Thyroid gland (tissue), 4 donors: ENCODE measurements around the gene CERKL. TPM values are rescaled to one million over a fixed set of nuclear protein-coding genes. Genes with fewer than 3 reads are reported as not detected.
A peak's percentile ranks its signal among the peaks of the same experiment; 100 is the strongest.

ENCODE experiments used
- DNase-seq, 2 donors: peaks; one replicate each; pipeline ENCODE4 v3.0.0-alpha.2; 2019
- H3K27ac ChIP-seq, 3 donors: fragments of 200-600 bp; sonication (generic); 1 replicate in 2 of 3; 2 replicates in 1 of 3; pipeline ENCODE4 v1.5.1; 2016 to 2019; ENCODE audit warnings: mild to moderate bottlenecking in 1 of 3, moderate library complexity in 1 of 3
- H3K27me3 ChIP-seq: fragments of 200-600 bp; sonication (generic); one replicate; pipeline ENCODE4 v1.5.1; 2019
- H3K36me3 ChIP-seq, 2 donors: fragments of 200-600 bp; sonication (generic); one replicate each; pipeline ENCODE4 v1.5.1; 2016 to 2019
- H3K4me1 ChIP-seq, 2 donors: fragments of 200-600 bp; sonication (generic); one replicate each; pipeline ENCODE4 v1.5.1; 2017 to 2019
- H3K4me3 ChIP-seq, 3 donors: fragments of 200-600 bp; sonication (generic); replicated peaks in 1 of 3; 1 replicate in 2 of 3; 2 replicates in 1 of 3; pipeline ENCODE4 v1.5.1; 2016; ENCODE audit warnings: mild to moderate bottlenecking in 1 of 3
- H3K9me3 ChIP-seq: fragments of 200-600 bp; sonication (generic); one replicate; pipeline ENCODE4 v1.5.1; 2017
- POLR2A ChIP-seq, 2 donors: fragments of 450-650 bp; IDR thresholded peaks; one replicate each; pipeline ENCODE4 v1.6.1; 2017; ENCODE audit warnings: antibody characterized with exemption in 2 of 2, mild to moderate bottlenecking in 2 of 2, moderate library complexity in 1 of 2
- WGBS, 2 donors: methylation state at CpG; one replicate each; pipeline ENCODE4 v1.1.5; 2017; 5-methylcytosine and 5-hydroxymethylcytosine counted together
- intact Hi-C: fragments of 100-400 bp; cut with DNase I; formaldehyde crosslinking; loops from one replicate; pipeline ENCODE4 v1.15.1; 2023
- total RNA-seq, 4 donors: library from RNA; depleted of rRNA; stranded (reverse); fragments of >200 nt; gene quantifications; one replicate each; pipeline ENCODE4 v1.2.3, GENCODE V29; 2016
- TF ChIP-seq, protein P1 (sequence below), 6 experiments: fragments of 200-600 bp in 3 of 6; fragments of 450-650 bp in 3 of 6; sonication (generic) in 3 of 6; IDR thresholded peaks; one replicate each; pipeline ENCODE4 v1.5.1; 2016 to 2019; ENCODE audit warnings: antibody characterized with exemption in 6 of 6, mild to moderate bottlenecking in 2 of 6, inconsistent platforms in 1 of 6, moderate library complexity in 1 of 6

CERKL gene
- total RNA-seq, 4 donors from 2014 or later, result not detected

DNA sequence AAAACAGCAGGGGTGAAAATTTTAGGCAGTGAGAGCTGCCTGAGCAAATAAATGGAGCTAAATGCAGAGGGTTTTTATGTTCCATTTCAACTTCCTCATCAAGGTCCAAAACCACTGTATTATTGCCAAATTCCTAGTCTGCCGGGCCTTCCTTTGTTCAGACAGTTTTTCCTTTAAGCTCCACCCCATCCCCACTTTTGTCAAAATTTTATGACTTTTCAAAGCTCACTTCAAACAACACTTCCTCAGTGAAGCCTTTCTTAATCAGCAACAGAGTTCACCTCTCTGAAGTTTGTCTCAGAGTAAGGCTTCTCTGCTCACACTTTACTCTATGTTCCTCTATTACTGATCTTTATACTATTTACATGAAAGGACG lies 81.3 kb downstream of the CERKL start:
- intact Hi-C loops, result no loop called here
- no peak for DNase-seq
- H3K9me3 ChIP-seq, result no peaks in the 10 kb centered on the region
- H3K4me1 ChIP-seq, result no peaks in the 10 kb centered on the region
- TF ChIP-seq POLR2A (IDR thresholded peaks at IDR 0.05), result no peak
- TF ChIP-seq, protein P1, sequence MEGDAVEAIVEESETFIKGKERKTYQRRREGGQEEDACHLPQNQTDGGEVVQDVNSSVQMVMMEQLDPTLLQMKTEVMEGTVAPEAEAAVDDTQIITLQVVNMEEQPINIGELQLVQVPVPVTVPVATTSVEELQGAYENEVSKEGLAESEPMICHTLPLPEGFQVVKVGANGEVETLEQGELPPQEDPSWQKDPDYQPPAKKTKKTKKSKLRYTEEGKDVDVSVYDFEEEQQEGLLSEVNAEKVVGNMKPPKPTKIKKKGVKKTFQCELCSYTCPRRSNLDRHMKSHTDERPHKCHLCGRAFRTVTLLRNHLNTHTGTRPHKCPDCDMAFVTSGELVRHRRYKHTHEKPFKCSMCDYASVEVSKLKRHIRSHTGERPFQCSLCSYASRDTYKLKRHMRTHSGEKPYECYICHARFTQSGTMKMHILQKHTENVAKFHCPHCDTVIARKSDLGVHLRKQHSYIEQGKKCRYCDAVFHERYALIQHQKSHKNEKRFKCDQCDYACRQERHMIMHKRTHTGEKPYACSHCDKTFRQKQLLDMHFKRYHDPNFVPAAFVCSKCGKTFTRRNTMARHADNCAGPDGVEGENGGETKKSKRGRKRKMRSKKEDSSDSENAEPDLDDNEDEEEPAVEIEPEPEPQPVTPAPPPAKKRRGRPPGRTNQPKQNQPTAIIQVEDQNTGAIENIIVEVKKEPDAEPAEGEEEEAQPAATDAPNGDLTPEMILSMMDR (IDR thresholded peaks at IDR 0.05), result no peak
- H3K27ac ChIP-seq, result no peak overlapping the region
- H3K36me3 ChIP-seq, result no peaks in the 10 kb centered on the region
- no peak overlapping the region for H3K4me3 ChIP-seq
- H3K27me3 ChIP-seq, result no peaks in the 10 kb centered on the region
- 51 to 61% methylated on average over 2 of the region's 2 CpGs for WGBS, 2 donors

DNA sequence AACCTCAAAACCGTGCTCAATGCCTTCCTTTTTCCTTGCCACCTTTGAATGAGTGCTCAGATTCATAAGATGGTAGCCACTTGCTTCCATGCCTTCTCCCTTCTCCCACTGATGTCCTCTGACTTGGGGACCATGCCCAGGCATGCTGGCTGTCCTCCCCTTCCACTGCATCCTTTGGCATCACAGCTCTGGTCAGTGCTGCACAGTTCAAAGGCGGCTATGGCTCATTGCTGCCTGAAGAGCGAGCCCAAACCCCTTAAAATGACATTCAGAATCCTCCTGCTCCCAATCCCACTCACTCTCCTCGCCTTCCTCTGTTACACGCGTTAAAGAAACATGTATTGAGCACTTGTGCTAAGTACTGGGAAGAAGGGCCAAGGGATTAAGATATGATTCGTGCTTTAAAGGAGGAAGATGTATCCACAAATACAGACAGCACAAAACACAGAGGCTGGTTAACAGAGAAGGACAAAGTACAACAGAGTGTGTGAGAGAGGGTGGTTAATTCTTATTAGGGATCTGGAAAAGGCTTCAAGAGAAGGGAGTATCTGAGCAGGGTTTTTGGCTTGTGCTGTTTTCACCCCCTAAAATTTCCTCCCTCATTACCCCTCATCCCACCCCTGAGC lies 81.8 kb downstream of the CERKL start:
- H3K27me3 ChIP-seq, result no peaks in the 10 kb centered on the region
- no peak overlapping the region for H3K4me3 ChIP-seq
- no peaks in the 10 kb centered on the region for H3K4me1 ChIP-seq
- WGBS, 2 donors, result 35 to 40% methylated on average over 7 of the region's 7 CpGs
- no peak for TF ChIP-seq POLR2A (IDR thresholded peaks at IDR 0.05)
- no peak overlapping the region for H3K27ac ChIP-seq
- intact Hi-C loops, result no loop called here
- H3K36me3 ChIP-seq, result no peaks in the 10 kb centered on the region
- no peaks in the 10 kb centered on the region for H3K9me3 ChIP-seq
- no peak for DNase-seq

DNA sequence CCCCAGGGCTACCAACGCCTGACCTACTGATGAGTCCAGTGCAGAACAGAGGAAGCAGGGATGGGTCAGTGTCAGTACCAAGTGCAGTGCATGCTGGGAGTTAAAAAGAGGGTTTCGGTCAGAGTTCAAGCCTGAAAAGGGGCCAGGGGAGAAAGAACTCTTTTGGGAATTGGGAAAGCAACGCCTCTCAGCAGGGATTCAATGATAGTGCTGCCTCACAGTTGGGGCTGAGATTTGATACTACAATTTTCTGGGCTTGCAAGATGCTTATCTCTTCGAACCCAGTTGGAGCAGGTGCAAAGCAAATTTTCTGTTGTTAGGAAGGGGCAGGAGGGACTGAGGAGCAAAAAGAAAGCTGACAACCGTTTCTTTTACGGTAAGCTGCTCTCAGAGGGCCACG lies 82.6 kb downstream of the CERKL start:
- Histone ChIP-seq H3K27ac (no peak overlapping the region), H3K36me3 (no peaks in the 10 kb centered on the region), H3K4me3 (no peak overlapping the region), H3K27me3 (no peaks in the 10 kb centered on the region), H3K4me1 (no peaks in the 10 kb centered on the region), H3K9me3 (no peaks in the 10 kb centered on the region)
- 64 to 70% methylated on average over 7 of the region's 7 CpGs for WGBS, 2 donors
- intact Hi-C loops, result no loop called here
- no peak for TF ChIP-seq POLR2A (IDR thresholded peaks at IDR 0.05)
- TF ChIP-seq, protein P1 (IDR thresholded peaks at IDR 0.05), result no peak
- no peak for DNase-seq

DNA sequence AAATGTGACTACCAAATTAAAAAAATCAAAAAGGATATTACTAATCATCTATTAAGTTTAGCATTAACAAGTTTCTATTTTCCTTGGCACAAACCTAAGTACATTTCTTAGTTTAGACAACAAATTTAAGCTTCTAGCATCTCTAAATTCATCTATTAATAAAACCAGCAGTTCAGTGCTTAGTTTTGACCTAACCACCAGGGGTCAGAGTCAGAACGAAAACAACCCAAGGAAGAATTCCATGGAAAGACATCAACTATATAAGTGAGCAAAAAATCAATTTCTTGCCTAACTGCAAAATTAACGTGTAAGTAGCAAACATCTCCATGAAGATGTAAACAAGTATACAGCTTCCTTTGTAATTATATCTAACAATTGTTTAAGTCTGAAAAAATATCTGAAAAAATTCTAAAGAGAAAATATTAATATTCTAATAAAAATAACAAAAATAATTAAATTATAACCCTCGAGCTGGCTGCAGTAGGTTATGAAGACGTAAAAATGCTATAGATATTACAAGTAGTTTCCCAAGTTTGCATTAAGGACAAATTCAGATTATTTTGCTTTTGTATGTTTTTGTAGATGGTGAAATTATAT lies 83.7 kb downstream of the CERKL start:
- no peaks in the 10 kb centered on the region for H3K36me3 ChIP-seq
- no peak overlapping the region for H3K27ac ChIP-seq
- H3K4me3 ChIP-seq, result no peak overlapping the region
- TF ChIP-seq POLR2A (IDR thresholded peaks at IDR 0.05), result no peak
- TF ChIP-seq, protein P1 (IDR thresholded peaks at IDR 0.05), result peak in 2 of 6 experiments; percentile 21 to 27
- no peaks in the 10 kb centered on the region for H3K4me1 ChIP-seq
- DNase-seq, result no peak
- 48% methylated on average over 4 of the region's 4 CpGs for whole genome bisulfite sequencing, 2 donors
- H3K9me3 ChIP-seq, result no peaks in the 10 kb centered on the region
- intact Hi-C loops, result no loop called here
- H3K27me3 ChIP-seq, result no peaks in the 10 kb centered on the region

DNA sequence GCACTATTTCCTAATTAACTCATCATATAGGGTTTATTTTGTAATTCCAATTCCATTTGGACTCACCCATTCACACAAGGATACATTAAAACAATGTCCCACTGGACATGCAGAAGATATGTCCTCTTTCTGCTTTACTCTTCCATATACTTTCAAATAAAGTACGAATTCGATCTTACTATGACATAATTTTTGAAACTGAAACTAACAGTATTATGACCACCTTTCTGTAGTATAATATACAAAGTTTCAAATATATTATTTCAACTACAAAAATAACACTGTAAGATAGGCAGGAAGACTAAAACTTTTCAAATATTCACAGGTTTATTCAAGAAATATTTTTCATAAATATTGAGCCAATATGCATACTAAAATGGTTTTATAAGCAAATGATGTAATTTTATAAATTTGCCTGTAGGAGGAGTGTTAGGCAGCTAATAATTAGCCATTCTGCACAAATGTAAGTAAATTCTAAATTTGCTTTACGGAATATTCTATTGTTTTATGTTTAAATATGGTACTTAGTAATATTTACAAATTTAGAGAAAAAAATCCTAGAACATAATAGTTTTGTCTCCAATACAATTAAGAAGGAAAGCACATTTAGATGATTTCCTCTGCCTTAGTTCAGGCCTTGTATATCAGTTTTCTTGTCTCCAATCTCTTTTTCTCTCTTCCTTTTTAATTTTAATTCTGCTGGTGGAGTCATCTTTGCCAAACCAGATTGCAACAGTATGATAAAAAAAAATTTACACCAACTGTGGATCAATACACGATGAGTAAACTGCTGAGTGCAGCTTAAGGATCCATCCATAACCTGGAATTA lies 85.9 kb downstream of the CERKL start:
- DNase-seq, result no peak
- WGBS, 2 donors, result 84 to 85% methylated on average over 4 of the region's 4 CpGs
- H3K9me3 ChIP-seq, result no peaks in the 10 kb centered on the region
- no peak overlapping the region for H3K4me3 ChIP-seq
- H3K36me3 ChIP-seq, result no peaks in the 10 kb centered on the region
- H3K27ac ChIP-seq, result no peak overlapping the region
- H3K27me3 ChIP-seq, result no peaks in the 10 kb centered on the region
- intact Hi-C loops, result no loop called here
- TF ChIP-seq, protein P1 (IDR thresholded peaks at IDR 0.05), result peak in 1 of 6 experiments; percentile 14
- no peak for TF ChIP-seq POLR2A (IDR thresholded peaks at IDR 0.05)
- H3K4me1 ChIP-seq, result no peaks in the 10 kb centered on the region
